Peyer's patch (tissue), 4 donors: ENCODE data around the gene SLC25A53. TPM values are rescaled to one million over a fixed set of nuclear protein-coding genes. Genes with fewer than 3 reads are reported as not detected.

Experiments used
- DNase-seq, 3 donors: peaks; one replicate each; pipeline ENCODE4 v3.0.0-alpha.2; 2017 to 2019
- H3K27ac ChIP-seq, 4 donors: fragments of 200-600 bp; sonication (generic); one replicate each; pipeline ENCODE4 v1.5.1; 2016 to 2019
- H3K27me3 ChIP-seq, 2 donors: fragments of 200-600 bp; sonication (generic); one replicate each; pipeline ENCODE4 v1.5.1; 2019
- H3K36me3 ChIP-seq, 3 donors: fragments of 200-600 bp; sonication (generic); one replicate each; pipeline ENCODE4 v1.5.1; 2016 to 2019
- H3K4me1 ChIP-seq, 4 donors: fragments of 200-600 bp; sonication (generic); one replicate each; pipeline ENCODE4 v1.5.1; 2016 to 2019
- H3K4me3 ChIP-seq, 4 donors: fragments of 200-600 bp; sonication (generic); 1 replicate in 3 of 4; 2 replicates in 1 of 4; pipeline ENCODE4 v1.5.1; 2016 to 2019; ENCODE audit warnings: mild to moderate bottlenecking in 1 of 4
- H3K9me3 ChIP-seq, 4 donors: fragments of 200-600 bp; sonication (generic); one replicate each; pipeline ENCODE4 v1.5.1; 2016 to 2019; ENCODE audit warnings: mild to moderate bottlenecking in 1 of 4
- CTCF ChIP-seq, 6 experiments: fragments of 450-650 bp in 4 of 6; fragments of 200-600 bp in 2 of 6; sonication (generic) in 1 of 6; IDR thresholded peaks; one replicate each; pipeline ENCODE4 v1.5.1; 2017 to 2019; ENCODE audit warnings: antibody characterized with exemption in 6 of 6, mild to moderate bottlenecking in 3 of 6, moderate library complexity in 1 of 6
- POLR2A ChIP-seq, 2 donors: fragments of 450-650 bp; IDR thresholded peaks; one replicate each; pipeline ENCODE4 v1.5.1; 2017; ENCODE audit warnings: antibody characterized with exemption in 2 of 2, mild to moderate bottlenecking in 2 of 2, moderate library complexity in 2 of 2
- total RNA-seq, 4 donors: library from RNA; depleted of rRNA; stranded (reverse); fragments of >200 nt; gene quantifications; one replicate each; pipeline ENCODE4 v1.1.0, GENCODE V29; 2016

The SLC25A53 gene
- total RNA-seq, 4 donors from 2014 or later: 8.1 to 11.3 (median 9.6) TPM

GRCh38 chrX:104189837-104190236, 33.0 kb upstream of the SLC25A53 start:
- TF ChIP-seq CTCF (IDR thresholded peaks at IDR 0.05): no peak
- TF ChIP-seq POLR2A (IDR thresholded peaks at IDR 0.05): no peak

GRCh38 chrX:104187931-104188330, 31.1 kb upstream of the SLC25A53 start:
- no peak for DNase-seq
- Histone ChIP-seq H3K27ac (no peak overlapping the region), H3K4me1 (no peaks in the 10 kb centered on the region), H3K9me3 (no peaks in the 10 kb centered on the region), H3K36me3 (peaks cover 0 to 48% (median 0%) of the 10 kb centered on the region in 3 donors), H3K4me3 (no peak overlapping the region), H3K27me3 (no peaks in the 10 kb centered on the region)
- no peak for TF ChIP-seq POLR2A (IDR thresholded peaks at IDR 0.05)
- no peak for TF ChIP-seq CTCF (IDR thresholded peaks at IDR 0.05)

More at GRCh38 chrX:104189837-104190236, 33.0 kb upstream of the SLC25A53 start:
- Histone ChIP-seq H3K27ac (no peak overlapping the region), H3K27me3 (no peaks in the 10 kb centered on the region), H3K4me3 (no peak overlapping the region), H3K9me3 (no peaks in the 10 kb centered on the region), H3K36me3 (peaks cover 0 to 48% (median 0%) of the 10 kb centered on the region in 3 donors), H3K4me1 (no peaks in the 10 kb centered on the region)
- no peak for DNase-seq

- H3K27ac ChIP-seq: no peak overlapping the region
- no peak overlapping the region for H3K4me3 ChIP-seq
- no peak for DNase-seq
- H3K27me3 ChIP-seq: no peaks in the 10 kb centered on the region
- no peaks in the 10 kb centered on the region for H3K9me3 ChIP-seq
- peaks cover 0 to 26% (median 0%) of the 10 kb centered on the region in 3 donors for H3K36me3 ChIP-seq
- no peak for TF ChIP-seq POLR2A (IDR thresholded peaks at IDR 0.05)
- no peaks in the 10 kb centered on the region for H3K4me1 ChIP-seq
Measured at GRCh38 chrX:104183685-104184084, 26.9 kb upstream of the SLC25A53 start.

GRCh38 chrX:104173841-104174240, 17.0 kb upstream of the SLC25A53 start:
- Histone ChIP-seq H3K4me1 (no peaks in the 10 kb centered on the region), H3K4me3 (no peak overlapping the region), H3K9me3 (no peaks in the 10 kb centered on the region), H3K27me3 (no peaks in the 10 kb centered on the region), H3K27ac (no peak overlapping the region), H3K36me3 (peaks cover 0 to 4% (median 0%) of the 10 kb centered on the region in 3 donors)
- TF ChIP-seq POLR2A (IDR thresholded peaks at IDR 0.05) (no peak), CTCF (IDR thresholded peaks at IDR 0.05) (no peak)
- no peak for DNase-seq

GRCh38 chrX:104172788-104173187, 16.0 kb upstream of the SLC25A53 start:
- H3K9me3 ChIP-seq: no peaks in the 10 kb centered on the region
- no peak overlapping the region for H3K4me3 ChIP-seq
- H3K36me3 ChIP-seq: no peaks in the 10 kb centered on the region
- no peak for DNase-seq
- no peaks in the 10 kb centered on the region for H3K27me3 ChIP-seq
- TF ChIP-seq CTCF (IDR thresholded peaks at IDR 0.05): no peak
- no peak for TF ChIP-seq POLR2A (IDR thresholded peaks at IDR 0.05)
- no peak overlapping the region for H3K27ac ChIP-seq
- peaks cover 0 to 8% (median 0%) of the 10 kb centered on the region in 4 donors for H3K4me1 ChIP-seq

GRCh38 chrX:104172121-104172520, 15.3 kb upstream of the SLC25A53 start:
- H3K9me3 ChIP-seq: no peaks in the 10 kb centered on the region
- H3K36me3 ChIP-seq: no peaks in the 10 kb centered on the region
- no peak overlapping the region for H3K27ac ChIP-seq
- DNase-seq: no peak
- no peaks in the 10 kb centered on the region for H3K27me3 ChIP-seq
- TF ChIP-seq CTCF (IDR thresholded peaks at IDR 0.05): no peak
- no peak for TF ChIP-seq POLR2A (IDR thresholded peaks at IDR 0.05)
- no peak overlapping the region for H3K4me3 ChIP-seq
- peaks cover 0 to 14% (median 0%) of the 10 kb centered on the region in 4 donors for H3K4me1 ChIP-seq
